OCI-LY1 (cell line): ENCODE data around the gene CDH3.

Source experiments
- H2AFZ ChIP-seq: fragments of 200-600 bp; sonication (generic), shearing (Covaris generic); 2 replicates; pipeline ENCODE4 v1.6.0; 2014; ENCODE audit warnings: antibody characterized with exemption, mild to moderate bottlenecking, low read length
- H3F3A ChIP-seq: fragments of 200-600 bp; sonication (generic), shearing (Covaris generic); 2 replicates; pipeline ENCODE4 v1.6.0; 2014; ENCODE audit warnings: mild to moderate bottlenecking, antibody characterized with exemption, low read length, moderate library complexity; ENCODE audit not compliant: insufficient read depth
- H3K27ac ChIP-seq: fragments of 200-600 bp; sonication (generic); 2 replicates; pipeline ENCODE4 v1.5.1; 2014; ENCODE audit warnings: low read length, mixed run types, mild to moderate bottlenecking, low read depth; ENCODE audit not compliant: poor library complexity, severe bottlenecking
- H3K27me3 ChIP-seq: fragments of 200-600 bp; sonication (generic); 2 replicates; pipeline ENCODE4 v1.6.0; 2014; ENCODE audit warnings: antibody characterized with exemption, mild to moderate bottlenecking, low read length, moderate library complexity; ENCODE audit not compliant: insufficient read depth
- H3K36me3 ChIP-seq: fragments of 200-600 bp; sonication (generic); 2 replicates; pipeline ENCODE4 v1.6.1; 2014; ENCODE audit warnings: mild to moderate bottlenecking, antibody characterized with exemption, low read length, moderate library complexity, mixed read lengths; ENCODE audit not compliant: insufficient read depth
- H3K4me1 ChIP-seq: fragments of 200-600 bp; sonication (generic); 2 replicates; pipeline ENCODE4 v1.5.1; 2014; ENCODE audit warnings: mild to moderate bottlenecking, low read length, moderate library complexity; ENCODE audit not compliant: insufficient read depth, severe bottlenecking
- H3K4me2 ChIP-seq: fragments of 200-600 bp; sonication (generic), shearing (Covaris generic); 2 replicates; pipeline ENCODE4 v1.6.1; 2014; ENCODE audit warnings: low read length
- H3K4me3 ChIP-seq: fragments of 200-600 bp; sonication (generic); 2 replicates; pipeline ENCODE4 v1.5.1; 2014; ENCODE audit warnings: low read length, low read depth, mild to moderate bottlenecking, mixed read lengths; ENCODE audit not compliant: poor library complexity, severe bottlenecking
- H3K79me2 ChIP-seq: fragments of 200-600 bp; shearing (Covaris generic); 2 replicates; pipeline ENCODE4 v1.6.1; 2016; ENCODE audit warnings: mixed run types, low read length, mixed read lengths; ENCODE audit not compliant: insufficient read depth
- H3K9ac ChIP-seq: fragments of 200-600 bp; sonication (generic), shearing (Covaris generic); 2 replicates; pipeline ENCODE4 v1.6.1; 2014; ENCODE audit warnings: mild to moderate bottlenecking, low read length, mixed read lengths
- H3K9me2 ChIP-seq: fragments of 200-600 bp; sonication (generic), shearing (Covaris generic); 2 replicates; pipeline ENCODE4 v1.6.1; 2014; ENCODE audit warnings: low read depth, mild to moderate bottlenecking, low read length, mixed read lengths
- H3K9me3 ChIP-seq: fragments of 200-600 bp; shearing (Covaris generic); 2 replicates; pipeline ENCODE4 v1.6.1; 2014; ENCODE audit warnings: low read length, mixed read lengths
- H4K20me1 ChIP-seq: fragments of 200-600 bp; sonication (generic), shearing (Covaris generic); 2 replicates; pipeline ENCODE4 v1.6.0; 2016; ENCODE audit warnings: mild to moderate bottlenecking, low read length; ENCODE audit not compliant: insufficient read depth
- CTCF ChIP-seq: fragments of 200-600 bp; sonication (generic), shearing (Covaris generic); IDR thresholded peaks from 2 replicates; pipeline ENCODE4 v1.5.1; 2017; ENCODE audit warnings: mild to moderate bottlenecking, antibody characterized with exemption, low read length, moderate library complexity, mixed read lengths
- EZH2 ChIP-seq: fragments of 200-600 bp; sonication (generic), shearing (Covaris generic); IDR thresholded peaks from 2 replicates; pipeline ENCODE4 v1.8.0; 2017; ENCODE audit warnings: borderline replicate concordance, mixed run types, mild to moderate bottlenecking, antibody characterized with exemption, low read length, moderate library complexity, mixed read lengths

CDH3 gene

GRCh38 chr16:68704232-68704867 is 59.2 kb downstream of the CDH3 start:
- Histone ChIP-seq H3K9me3 (no peaks in the 10 kb centered on the region), H3K36me3 (no peaks in the 10 kb centered on the region), H3K4me3 (no peak overlapping the region), H3K4me2 (no peak overlapping the region), H3K27ac (no peak overlapping the region), H3K4me1 (no peaks in the 10 kb centered on the region), H3K9me2 (no peaks in the 10 kb centered on the region), H2AFZ (no peak overlapping the region), H4K20me1 (no peaks in the 10 kb centered on the region), H3F3A (no peaks in the 10 kb centered on the region), H3K79me2 (no peaks in the 10 kb centered on the region), H3K9ac (no peak overlapping the region), H3K27me3 (0 out of 2 replicates have a peak, but pooled peaks cover 5% of the 10 kb centered on the region)
- TF ChIP-seq EZH2 (no peak), CTCF (peak; percentile 72)

- no peaks in the 10 kb centered on the region for H3K79me2 ChIP-seq
- no peak overlapping the region for H3K27ac ChIP-seq
- no peak overlapping the region for H3K9ac ChIP-seq
- H2AFZ ChIP-seq = no peak overlapping the region
- TF ChIP-seq EZH2 (no peak), CTCF (no peak)
- no peak overlapping the region for H3K4me2 ChIP-seq
- no peak overlapping the region for H3K4me3 ChIP-seq
- no peaks in the 10 kb centered on the region for H3K4me1 ChIP-seq
- no peaks in the 10 kb centered on the region for H3K9me3 ChIP-seq
- no peaks in the 10 kb centered on the region for H3K27me3 ChIP-seq
- no peaks in the 10 kb centered on the region for H3K9me2 ChIP-seq
- no peaks in the 10 kb centered on the region for H4K20me1 ChIP-seq
- no peaks in the 10 kb centered on the region for H3K36me3 ChIP-seq
- no peaks in the 10 kb centered on the region for H3F3A ChIP-seq
Measured at GRCh38 chr16:68707340-68708152, 62.4 kb downstream of the CDH3 start.

GRCh38 chr16:68710211-68710610 is 65.1 kb downstream of the CDH3 start:
- Histone ChIP-seq H4K20me1 (no peaks in the 10 kb centered on the region), H3F3A (no peaks in the 10 kb centered on the region), H3K27me3 (no peaks in the 10 kb centered on the region), H2AFZ (no peak overlapping the region), H3K9me2 (no peaks in the 10 kb centered on the region), H3K36me3 (no peaks in the 10 kb centered on the region), H3K4me2 (no peak overlapping the region), H3K4me3 (no peak overlapping the region), H3K4me1 (no peaks in the 10 kb centered on the region), H3K79me2 (no peaks in the 10 kb centered on the region), H3K9ac (no peak overlapping the region), H3K9me3 (no peaks in the 10 kb centered on the region), H3K27ac (no peak overlapping the region)
- TF ChIP-seq EZH2 = no peak
- no peak for TF ChIP-seq CTCF
